Esophagus (tissue), 2 donors: Measurements from ENCODE around the gene ZNF546. TPM values are rescaled to one million over a fixed set of nuclear protein-coding genes. Genes with fewer than 3 reads are reported as not detected.
"Not testable (repeated sequence)": the region's sequence is repeated elsewhere in the genome, so short reads cannot be mapped to it uniquely, and the experiment has no call there.

ENCODE experiments used
- H3K27ac ChIP-seq, 2 donors: one replicate each; pipeline ENCODE4 v1.5.1; 2013; ENCODE audit warnings: low read depth in 2 of 2, mild to moderate bottlenecking in 2 of 2, inconsistent platforms in 1 of 2, low read length in 1 of 2, moderate library complexity in 1 of 2
- H3K27me3 ChIP-seq, 2 donors: one replicate each; pipeline ENCODE4 v1.6.1; 2013; ENCODE audit warnings: low read length in 2 of 2, control low read depth in 1 of 2, mild to moderate bottlenecking in 1 of 2; ENCODE audit not compliant: insufficient read depth in 2 of 2, control insufficient read depth in 1 of 2
- H3K36me3 ChIP-seq, 2 donors: one replicate each; pipeline ENCODE4 v1.6.1; 2013; ENCODE audit warnings: low read length in 1 of 2; ENCODE audit not compliant: control insufficient read depth in 2 of 2, insufficient read depth in 2 of 2
- H3K4me1 ChIP-seq, 2 donors: one replicate each; pipeline ENCODE4 v1.6.1; 2013; ENCODE audit warnings: low read length in 1 of 2; ENCODE audit not compliant: control insufficient read depth in 2 of 2, insufficient read depth in 2 of 2
- H3K4me3 ChIP-seq, 2 donors: one replicate each; pipeline ENCODE4 v1.5.1; 2013; ENCODE audit warnings: low read length in 2 of 2, mild to moderate bottlenecking in 2 of 2, low read depth in 1 of 2, moderate library complexity in 1 of 2
- H3K9me3 ChIP-seq, 2 donors: one replicate each; pipeline ENCODE4 v1.6.1; 2013; ENCODE audit warnings: mild to moderate bottlenecking in 2 of 2, low read depth in 1 of 2, low read length in 1 of 2, moderate library complexity in 1 of 2; ENCODE audit not compliant: control insufficient read depth in 2 of 2, insufficient read depth in 1 of 2
- WGBS, 2 donors: extraction: QIAGEN DNeasy Blood & Tissue Kit; methylation state at CpG; one replicate each; pipeline ENCODE4 v1.1.7; 2013; 5-methylcytosine and 5-hydroxymethylcytosine counted together
- polyA plus RNA-seq, 2 donors: library from polyadenylated mRNA; stranded (reverse); fragments of 200-250 nt; gene quantifications; one replicate each; pipeline ENCODE4 v1.2.3, GENCODE V29; 2013
- donor health status: healthy with polysubstance abuse.
- donor health status: Bipolar disorder and iron deficiency.

The ZNF546 gene
- under 1 TPM; 0.52 to 0.90 TPM for polyA plus RNA-seq

DNA sequence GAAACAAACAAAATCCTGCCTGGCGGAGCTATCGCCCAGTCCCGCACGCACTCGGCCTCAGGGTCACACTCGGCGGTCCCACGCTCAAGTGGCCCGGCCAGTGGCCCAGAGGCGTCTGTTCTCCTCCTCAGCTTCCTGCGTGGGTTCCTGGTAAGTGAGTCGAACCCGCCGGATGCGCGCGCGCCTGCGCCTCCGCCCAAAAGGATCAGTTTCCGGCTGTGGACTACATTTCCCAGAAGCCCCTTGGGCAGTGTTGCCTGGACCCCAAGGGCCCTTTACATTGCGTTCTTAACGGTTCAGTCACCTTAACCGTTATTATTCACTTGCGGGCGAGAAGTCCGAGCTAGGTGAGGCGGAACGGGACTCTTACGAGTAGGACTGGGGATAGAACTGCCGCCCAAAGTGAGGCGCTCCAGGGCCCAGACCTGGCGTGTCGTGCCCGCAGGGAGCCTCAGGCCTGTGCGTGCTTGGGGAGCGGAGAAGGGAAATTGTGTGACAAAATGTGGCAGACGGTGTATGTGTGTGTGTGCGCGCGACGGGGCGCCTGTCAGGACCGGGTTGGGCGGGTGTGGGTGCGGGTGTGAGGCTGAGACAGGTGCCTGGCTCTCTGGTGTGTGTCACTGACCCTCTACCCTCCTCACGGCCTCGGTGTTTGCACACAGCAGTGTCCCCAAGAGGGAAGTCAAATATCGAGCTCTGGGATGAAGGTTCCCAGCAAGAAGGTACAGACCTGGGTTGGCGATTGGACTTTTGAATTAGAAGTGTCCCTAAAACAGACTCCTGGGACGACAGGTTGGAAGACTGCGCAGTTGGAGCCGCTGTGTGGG, at the start of gene ZNF546:
TSS of gene ZNF546 (plus strand) at position 250 of the 827 bp plus-strand sequence. CDS start 1,267 bp downstream, outside the sequence.
- no peaks in the 10 kb centered on the region for H3K9me3 ChIP-seq
- H3K4me3 ChIP-seq = peak within 1 kb of the TSS; percentile 65 to 74
- 5% methylated on average over 53 of the region's 53 CpGs for WGBS, 2 donors
- H3K4me1 ChIP-seq = peaks cover 0 to 6% of the 10 kb centered on the region in 2 donors
- H3K27ac ChIP-seq = peak within 1 kb of the TSS; percentile 86 to 90
- H3K36me3 ChIP-seq = no peaks in the 10 kb centered on the region
- H3K27me3 ChIP-seq = no peaks in the 10 kb centered on the region

DNA sequence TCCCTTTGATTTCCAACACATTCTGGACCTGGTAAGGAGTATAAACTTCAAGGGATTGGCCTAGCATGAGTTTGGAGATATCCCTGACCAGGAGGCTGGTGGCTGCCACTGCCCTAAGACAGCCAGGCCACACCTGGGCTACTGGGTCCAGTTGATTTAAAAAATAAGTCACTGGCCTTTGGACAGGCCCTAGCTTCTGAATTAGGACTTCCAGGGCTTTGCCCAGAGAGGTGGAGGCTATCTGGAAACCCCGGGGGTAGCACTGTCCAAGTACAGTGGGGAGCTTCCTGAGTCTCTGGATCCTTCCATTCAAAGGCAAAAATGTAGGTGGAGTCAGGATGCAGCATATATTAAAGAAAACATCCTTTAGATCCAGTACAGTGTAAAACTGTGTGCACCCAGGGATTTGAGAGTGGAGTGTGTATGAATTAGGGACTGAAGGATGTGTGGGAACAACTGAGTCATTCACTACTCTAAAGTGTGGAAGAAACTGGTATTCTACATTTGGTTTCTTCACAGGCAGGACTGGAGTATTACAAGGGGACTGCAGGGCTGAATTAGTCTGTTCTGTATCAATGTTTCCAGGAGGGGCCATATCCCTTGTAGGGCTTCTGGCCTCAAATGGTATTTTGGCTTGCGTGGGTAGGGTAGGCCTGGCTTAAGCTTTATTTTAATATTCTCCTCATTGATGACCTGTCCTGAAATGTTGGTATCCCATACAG, 47.7 kb upstream of the ZNF546 start:
- H3K4me1 ChIP-seq = no peaks in the 10 kb centered on the region

DNA sequence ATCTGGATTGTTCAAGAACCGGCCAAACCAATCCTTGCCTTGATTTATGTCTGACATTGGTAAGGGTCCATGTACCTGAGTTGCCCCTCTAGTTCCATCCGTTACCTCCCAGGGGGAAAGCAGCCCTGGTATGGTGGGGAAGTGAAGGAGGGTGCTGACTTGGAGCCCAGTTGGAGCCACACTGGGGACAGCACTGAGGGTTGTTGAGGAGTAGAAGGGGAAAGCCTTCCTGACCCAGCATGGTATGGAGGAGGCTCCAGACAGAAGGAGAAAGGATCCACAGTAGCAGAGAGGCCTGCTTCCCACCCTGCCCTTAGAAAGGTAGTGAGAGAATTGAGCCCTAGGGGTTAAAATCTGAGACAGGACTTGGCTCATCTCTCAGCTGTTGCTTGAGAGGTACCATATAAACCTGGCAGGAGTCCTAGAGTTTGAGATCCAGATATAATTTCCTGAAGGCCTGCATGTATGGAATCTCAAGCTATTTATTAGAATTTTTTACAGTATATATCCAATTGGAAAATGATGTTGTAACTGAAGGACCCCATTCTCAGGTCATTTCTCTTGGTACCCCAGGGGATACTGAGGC, 45.7 kb upstream of the ZNF546 start:
- Histone ChIP-seq H3K4me1 (no peaks in the 10 kb centered on the region), H3K27me3 (no peaks in the 10 kb centered on the region), H3K27ac (no peak overlapping the region), H3K9me3 (no peaks in the 10 kb centered on the region), H3K4me3 (no peak overlapping the region), H3K36me3 (no peaks in the 10 kb centered on the region)
- WGBS, 2 donors = 90 to 92% methylated on average over 2 of the region's 2 CpGs

More for the DNA sequence above, 47.7 kb upstream of the ZNF546 start:
- H3K4me3 ChIP-seq = no peak overlapping the region
- H3K27me3 ChIP-seq = no peaks in the 10 kb centered on the region
- H3K36me3 ChIP-seq = no peaks in the 10 kb centered on the region
- H3K27ac ChIP-seq = no peak overlapping the region
- WGBS, 2 donors = 93 to 94% methylated on average over 2 of the region's 2 CpGs
- H3K9me3 ChIP-seq = no peaks in the 10 kb centered on the region

DNA sequence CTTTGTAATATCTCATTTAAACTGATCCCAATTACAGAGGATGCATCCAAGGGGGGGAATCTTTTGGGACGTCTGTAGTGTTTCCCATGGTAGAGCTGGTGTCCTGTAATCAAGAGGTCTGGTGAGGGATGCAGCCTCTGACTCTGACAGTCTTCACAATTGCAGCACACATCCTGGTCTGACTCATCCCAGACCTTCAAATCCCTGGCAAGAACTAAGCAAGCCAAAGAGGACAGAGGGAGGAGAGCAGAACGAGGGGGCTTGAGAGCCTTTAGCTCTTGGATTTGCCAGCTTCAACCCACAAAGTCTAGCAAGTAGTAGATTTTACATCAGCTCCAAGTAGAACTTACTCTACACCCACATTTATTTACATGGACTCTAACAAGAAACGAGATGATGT, 45.2 kb upstream of the ZNF546 start:
- 42 to 53% methylated on average over 3 of the region's 3 CpGs for WGBS, 2 donors
- H3K9me3 ChIP-seq = no peaks in the 10 kb centered on the region
- no peaks in the 10 kb centered on the region for H3K4me1 ChIP-seq
- no peaks in the 10 kb centered on the region for H3K27me3 ChIP-seq
- no peaks in the 10 kb centered on the region for H3K36me3 ChIP-seq
- H3K4me3 ChIP-seq = no peak overlapping the region
- no peak overlapping the region for H3K27ac ChIP-seq

DNA sequence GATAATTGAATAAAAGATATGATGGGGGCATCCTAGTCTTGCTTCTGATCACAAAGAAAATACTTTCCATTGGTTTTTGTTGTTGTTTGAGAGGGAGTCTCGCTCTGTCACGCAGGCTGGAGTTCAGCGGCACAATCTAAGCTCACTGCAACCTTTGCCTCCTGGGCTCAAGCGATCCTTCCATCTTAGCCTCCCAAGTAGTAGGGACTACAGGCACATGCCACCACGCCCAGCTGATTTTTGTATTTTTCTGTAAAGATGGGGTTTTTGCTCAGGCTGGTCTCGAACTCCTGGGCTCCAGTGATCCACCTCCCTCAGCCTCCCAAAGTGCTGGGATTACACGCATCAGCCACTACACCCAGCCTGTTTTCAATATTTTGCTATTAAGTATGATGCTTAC, 42.9 kb upstream of the ZNF546 start:
- no peak overlapping the region for H3K27ac ChIP-seq
- 90 to 91% methylated on average over 7 of the region's 7 CpGs for WGBS, 2 donors

DNA sequence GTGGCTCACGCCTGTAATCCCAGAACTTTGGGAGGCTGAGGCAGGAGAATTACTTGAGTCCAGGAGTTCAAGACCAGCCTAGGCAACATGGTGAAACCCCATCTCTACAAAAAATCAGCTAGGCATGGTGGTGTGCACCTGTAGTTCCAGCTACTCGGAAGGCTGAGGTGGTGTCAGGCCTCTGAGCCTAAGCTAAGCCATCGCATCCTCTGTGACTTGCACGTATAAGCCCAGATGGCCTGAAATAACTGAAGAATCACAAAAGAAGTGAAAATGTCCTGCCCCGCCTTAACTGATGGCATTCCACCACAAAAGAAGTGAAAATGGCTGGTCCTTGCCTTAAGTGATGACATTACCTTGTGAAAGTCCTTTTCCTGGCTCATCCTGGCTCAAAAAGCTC, 39.0 kb upstream of the ZNF546 start:
- WGBS, 2 donors = 87 to 90% methylated on average over 5 of the region's 5 CpGs
- not testable (repeated sequence) for H3K9me3 ChIP-seq, H3K27me3 ChIP-seq, H3K27ac ChIP-seq, H3K36me3 ChIP-seq, H3K4me3 ChIP-seq, H3K4me1 ChIP-seq

More for the DNA sequence above, 42.9 kb upstream of the ZNF546 start:
- Histone ChIP-seq H3K9me3 (no peaks in the 10 kb centered on the region), H3K4me3 (no peak overlapping the region), H3K36me3 (no peaks in the 10 kb centered on the region), H3K27me3 (no peaks in the 10 kb centered on the region), H3K4me1 (no peaks in the 10 kb centered on the region)

DNA sequence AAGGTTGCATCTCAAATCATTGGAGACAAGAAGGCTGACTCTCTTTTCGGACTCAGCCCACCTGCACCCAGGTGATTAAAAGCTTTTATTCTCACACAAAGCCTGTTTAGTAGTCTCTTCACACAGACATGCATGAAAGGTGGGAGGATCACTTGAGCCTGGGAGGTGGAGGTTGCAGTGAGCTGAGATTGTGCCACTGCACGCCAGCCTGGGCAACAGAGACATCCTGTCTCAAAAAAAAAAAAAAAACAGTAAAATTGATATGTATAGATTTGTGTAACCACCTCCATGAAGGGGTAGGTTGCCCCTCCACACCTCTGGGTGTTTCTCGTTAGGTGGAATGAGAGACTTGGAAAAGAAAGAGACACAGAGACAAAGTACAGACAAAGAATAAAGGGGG, 37.9 kb upstream of the ZNF546 start:
- H3K9me3 ChIP-seq, H3K4me3 ChIP-seq, H3K27ac ChIP-seq, H3K36me3 ChIP-seq, H3K27me3 ChIP-seq, H3K4me1 ChIP-seq: not testable (repeated sequence)
- WGBS, 2 donors = 84 to 88% methylated on average over 3 of the region's 3 CpGs

DNA sequence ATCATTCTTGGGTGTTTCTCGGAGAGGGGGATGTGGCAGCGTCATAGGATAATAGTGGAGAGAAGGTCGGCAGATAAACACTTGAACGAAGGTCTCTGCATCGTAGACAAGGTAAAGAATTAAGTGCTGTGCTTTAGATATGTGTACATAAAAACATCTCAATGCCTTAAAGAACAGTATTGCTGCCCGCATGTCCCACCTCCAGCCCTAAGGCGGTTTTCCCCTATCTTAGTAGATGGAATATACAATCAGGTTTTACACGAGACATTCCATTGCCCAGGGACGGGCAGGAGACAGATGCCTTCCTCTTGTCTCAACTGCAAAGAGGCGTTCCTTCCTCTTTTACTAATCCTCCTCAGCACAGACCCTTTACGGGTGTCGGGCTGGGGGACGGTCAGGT, 37.5 kb upstream of the ZNF546 start:
- H3K4me3 ChIP-seq = not testable (repeated sequence)

DNA sequence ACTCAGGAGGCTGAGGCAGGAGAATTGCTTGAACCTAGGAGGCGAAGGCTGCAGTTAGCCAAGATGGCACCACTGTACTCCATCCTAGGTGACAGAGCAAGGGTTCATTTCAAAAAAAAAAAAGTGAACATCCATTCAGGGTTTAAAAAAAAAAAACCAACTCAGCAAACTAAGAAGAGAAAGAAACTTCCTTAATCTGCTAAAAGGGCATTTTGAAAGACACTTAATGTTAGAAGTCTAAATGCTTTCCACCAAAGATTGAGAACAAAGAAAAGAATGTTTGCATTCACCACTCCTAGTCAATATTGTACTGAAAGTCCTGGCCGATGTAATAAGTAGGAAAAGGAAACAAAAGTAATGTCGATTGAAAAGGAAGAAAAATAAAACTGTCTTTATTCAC, 33.0 kb upstream of the ZNF546 start:
- Histone ChIP-seq H3K27ac (no peak overlapping the region), H3K36me3 (no peaks in the 10 kb centered on the region), H3K27me3 (no peaks in the 10 kb centered on the region), H3K4me1 (peaks cover 0 to 2% of the 10 kb centered on the region in 2 donors), H3K9me3 (no peaks in the 10 kb centered on the region), H3K4me3 (no peak overlapping the region)
- 62 to 63% methylated on average over 3 of the region's 3 CpGs for WGBS, 2 donors

More for the DNA sequence above, 37.5 kb upstream of the ZNF546 start:
- H3K4me1 ChIP-seq, H3K36me3 ChIP-seq, H3K27me3 ChIP-seq, H3K9me3 ChIP-seq, H3K27ac ChIP-seq: not testable (repeated sequence)
- WGBS, 2 donors = 70 to 73% methylated on average over 9 of the region's 13 CpGs
